ENCODE data around the gene CD82. TPM values are rescaled to one million over a fixed set of nuclear protein-coding genes. Genes with fewer than 3 reads are reported as not detected.
"Not testable (repeated sequence)": the region's sequence is repeated elsewhere in the genome, so short reads cannot be mapped to it uniquely, and the experiment has no call there.

The CD82 gene
- total RNA-seq, 1 donor from 2014 or later: 8.8 TPM

DNA sequence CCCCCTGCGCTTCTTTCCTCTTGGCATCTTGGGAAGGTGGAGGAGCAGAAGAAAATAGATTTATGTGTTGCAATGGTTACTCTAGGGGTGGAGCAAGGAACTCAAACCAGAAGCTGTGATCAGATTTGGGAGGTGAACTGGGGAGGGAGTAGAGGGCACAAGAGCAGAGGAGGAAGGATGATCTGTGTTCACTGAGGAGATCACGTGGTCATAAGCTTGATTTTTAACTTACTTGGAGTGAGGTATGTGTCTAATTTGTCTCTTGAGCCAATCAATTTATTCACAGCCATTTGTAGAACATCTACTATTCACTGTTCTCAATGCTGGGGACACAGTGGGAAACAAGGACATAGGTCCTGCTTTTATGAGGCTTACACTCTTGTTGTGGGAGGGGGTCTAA, 24.8 kb upstream of the CD82 start:
- Mint-ChIP-seq H3K27ac (no peak overlapping the region), H3K4me3 (no peak overlapping the region), H3K27me3 (ENCODE audit: insufficient read depth, low read depth) (peaks cover 14% of the 10 kb centered on the region), H3K4me1 (peaks cover 9% of the 10 kb centered on the region), H3K36me3 (no peaks in the 10 kb centered on the region), H3K9me3 (peaks cover 5% of the 10 kb centered on the region)
- Histone ChIP-seq H3K4me1 (peaks cover 6% of the 10 kb centered on the region), H3K4me3 (no peak overlapping the region), H3F3A (ENCODE audit: low read depth) (no peaks in the 10 kb centered on the region), H3K9me3 (ENCODE audit: low read depth) (no peaks in the 10 kb centered on the region), H3K9ac (no peak overlapping the region), H3K4me2 (no peak overlapping the region), H2AFZ (replicated peaks) (no peak overlapping the region), H3K36me3 (no peaks in the 10 kb centered on the region), H3K27ac (no peak overlapping the region), H3K27me3 (peaks cover 14% of the 10 kb centered on the region), H4K20me1 (ENCODE audit: low read depth) (no peaks in the 10 kb centered on the region), H3K79me2 (ENCODE audit: low read depth) (no peaks in the 10 kb centered on the region)
- DNase-seq (ENCODE audit: low spot score): no peak
- no peak for TF ChIP-seq EZH2phosphoT487 (IDR thresholded peaks at IDR 0.05)
- TF ChIP-seq, protein P1, sequence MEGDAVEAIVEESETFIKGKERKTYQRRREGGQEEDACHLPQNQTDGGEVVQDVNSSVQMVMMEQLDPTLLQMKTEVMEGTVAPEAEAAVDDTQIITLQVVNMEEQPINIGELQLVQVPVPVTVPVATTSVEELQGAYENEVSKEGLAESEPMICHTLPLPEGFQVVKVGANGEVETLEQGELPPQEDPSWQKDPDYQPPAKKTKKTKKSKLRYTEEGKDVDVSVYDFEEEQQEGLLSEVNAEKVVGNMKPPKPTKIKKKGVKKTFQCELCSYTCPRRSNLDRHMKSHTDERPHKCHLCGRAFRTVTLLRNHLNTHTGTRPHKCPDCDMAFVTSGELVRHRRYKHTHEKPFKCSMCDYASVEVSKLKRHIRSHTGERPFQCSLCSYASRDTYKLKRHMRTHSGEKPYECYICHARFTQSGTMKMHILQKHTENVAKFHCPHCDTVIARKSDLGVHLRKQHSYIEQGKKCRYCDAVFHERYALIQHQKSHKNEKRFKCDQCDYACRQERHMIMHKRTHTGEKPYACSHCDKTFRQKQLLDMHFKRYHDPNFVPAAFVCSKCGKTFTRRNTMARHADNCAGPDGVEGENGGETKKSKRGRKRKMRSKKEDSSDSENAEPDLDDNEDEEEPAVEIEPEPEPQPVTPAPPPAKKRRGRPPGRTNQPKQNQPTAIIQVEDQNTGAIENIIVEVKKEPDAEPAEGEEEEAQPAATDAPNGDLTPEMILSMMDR (IDR thresholded peaks at IDR 0.05): no peak
- no peak for TF ChIP-seq EZH2 (IDR thresholded peaks at IDR 0.05)

DNA sequence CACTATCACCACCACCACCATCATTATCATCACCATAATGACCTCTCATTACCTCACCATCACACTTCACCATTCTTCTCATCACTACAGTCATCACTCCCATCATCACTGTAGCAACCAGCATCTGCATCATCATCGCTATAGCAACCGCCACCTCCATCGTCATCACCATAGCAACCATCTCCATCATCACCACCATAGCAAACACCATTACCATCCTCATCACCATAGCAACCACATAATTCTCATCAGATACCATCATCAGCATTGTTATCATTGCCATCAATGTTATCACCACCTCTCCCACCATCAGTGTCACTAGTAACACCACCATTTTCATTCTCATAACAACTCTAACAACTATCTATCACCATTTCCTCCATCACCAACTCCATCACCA, 23.1 kb upstream of the CD82 start:
- H3K4me3 ChIP-seq: no peak overlapping the region
- H4K20me1 ChIP-seq (ENCODE audit: low read depth): no peaks in the 10 kb centered on the region
- H3K27ac ChIP-seq: no peak overlapping the region
- Mint-ChIP-seq H3K4me1 (peaks cover 4% of the 10 kb centered on the region), H3K27ac (no peak overlapping the region), H3K4me3 (no peak overlapping the region), H3K9me3 (peaks cover 12% of the 10 kb centered on the region), H3K27me3 (ENCODE audit: insufficient read depth, low read depth) (peaks cover 7% of the 10 kb centered on the region), H3K36me3 (no peaks in the 10 kb centered on the region)
- no peaks in the 10 kb centered on the region for H3K79me2 ChIP-seq (ENCODE audit: low read depth)
- no peaks in the 10 kb centered on the region for H3K9me3 ChIP-seq (ENCODE audit: low read depth)
- no peaks in the 10 kb centered on the region for H3F3A ChIP-seq (ENCODE audit: low read depth)
- peaks cover 14% of the 10 kb centered on the region for H3K27me3 ChIP-seq
- H3K4me1 ChIP-seq: peaks cover 6% of the 10 kb centered on the region
- TF ChIP-seq EZH2phosphoT487 (IDR thresholded peaks at IDR 0.05) (no peak), EZH2 (IDR thresholded peaks at IDR 0.05) (no peak)
- H3K9ac ChIP-seq: no peak overlapping the region
- no peak for DNase-seq (ENCODE audit: low spot score)
- H3K4me2 ChIP-seq: no peak overlapping the region
- no peak overlapping the region for H2AFZ ChIP-seq (replicated peaks)
- H3K36me3 ChIP-seq: no peaks in the 10 kb centered on the region

DNA sequence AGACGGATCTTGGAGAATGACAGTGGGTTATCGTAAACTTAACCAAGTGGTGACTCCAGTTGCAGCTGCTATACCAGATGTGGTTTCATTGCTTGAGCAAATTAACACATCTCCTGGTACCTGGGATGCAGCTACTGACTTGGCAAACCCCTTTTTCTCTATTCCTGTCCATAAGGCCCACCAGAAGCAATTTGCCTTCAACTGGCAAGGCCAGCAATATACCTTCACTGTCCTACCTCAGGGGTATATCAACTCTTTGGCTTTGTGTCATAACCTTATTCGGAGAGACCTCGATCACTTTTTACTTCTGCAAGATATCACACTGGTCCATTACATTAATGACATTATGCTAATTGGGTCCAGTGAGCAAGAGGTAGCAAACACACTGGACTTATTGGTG, 18.5 kb upstream of the CD82 start:
- H4K20me1 ChIP-seq (ENCODE audit: low read depth); DNase-seq (ENCODE audit: low spot score); H3K79me2 ChIP-seq (ENCODE audit: low read depth); H3K4me3 Mint-ChIP-seq; H3K27me3 Mint-ChIP-seq (ENCODE audit: insufficient read depth, low read depth); H3K4me1 Mint-ChIP-seq; H3K4me1 ChIP-seq; H3K4me3 ChIP-seq; H3K27ac Mint-ChIP-seq; H3K36me3 Mint-ChIP-seq; H3K36me3 ChIP-seq; H3K4me2 ChIP-seq; H3K27me3 ChIP-seq; H2AFZ ChIP-seq (replicated peaks); H3K9me3 ChIP-seq (ENCODE audit: low read depth); H3F3A ChIP-seq (ENCODE audit: low read depth); H3K27ac ChIP-seq; H3K9ac ChIP-seq: not testable (repeated sequence)
- peaks cover 18% of the 10 kb centered on the region for H3K9me3 Mint-ChIP-seq

DNA sequence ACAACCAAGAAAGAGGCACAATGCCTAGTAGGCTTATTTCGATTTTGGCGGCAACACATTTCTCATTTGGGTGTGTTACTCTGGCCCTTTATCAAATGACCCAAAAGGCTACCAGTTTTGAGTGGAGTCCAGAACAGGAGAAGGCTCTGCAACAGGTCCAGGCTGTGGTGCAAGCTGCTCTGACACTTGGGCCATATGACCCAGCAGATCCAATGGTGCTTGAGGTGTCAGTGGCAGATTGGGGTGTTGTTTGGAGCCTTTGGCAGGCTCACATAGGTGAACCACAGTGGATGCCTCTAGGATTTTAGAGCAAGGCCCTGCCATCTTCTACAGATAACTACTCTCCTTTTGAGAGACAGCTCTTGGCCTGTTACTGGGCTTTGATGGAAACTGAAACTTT, 17.9 kb upstream of the CD82 start:
- H3K4me3 ChIP-seq; H3K4me1 Mint-ChIP-seq; H3K36me3 ChIP-seq; H3K4me2 ChIP-seq; DNase-seq (ENCODE audit: low spot score); H3K79me2 ChIP-seq (ENCODE audit: low read depth); H3K27ac ChIP-seq; H2AFZ ChIP-seq (replicated peaks); H3K9ac ChIP-seq; H3K4me3 Mint-ChIP-seq; H3K4me1 ChIP-seq; H4K20me1 ChIP-seq (ENCODE audit: low read depth); H3K9me3 ChIP-seq (ENCODE audit: low read depth); H3F3A ChIP-seq (ENCODE audit: low read depth); H3K27me3 Mint-ChIP-seq (ENCODE audit: insufficient read depth, low read depth); H3K27me3 ChIP-seq; H3K27ac Mint-ChIP-seq; H3K36me3 Mint-ChIP-seq: not testable (repeated sequence)
- peaks cover 19% of the 10 kb centered on the region for H3K9me3 Mint-ChIP-seq

DNA sequence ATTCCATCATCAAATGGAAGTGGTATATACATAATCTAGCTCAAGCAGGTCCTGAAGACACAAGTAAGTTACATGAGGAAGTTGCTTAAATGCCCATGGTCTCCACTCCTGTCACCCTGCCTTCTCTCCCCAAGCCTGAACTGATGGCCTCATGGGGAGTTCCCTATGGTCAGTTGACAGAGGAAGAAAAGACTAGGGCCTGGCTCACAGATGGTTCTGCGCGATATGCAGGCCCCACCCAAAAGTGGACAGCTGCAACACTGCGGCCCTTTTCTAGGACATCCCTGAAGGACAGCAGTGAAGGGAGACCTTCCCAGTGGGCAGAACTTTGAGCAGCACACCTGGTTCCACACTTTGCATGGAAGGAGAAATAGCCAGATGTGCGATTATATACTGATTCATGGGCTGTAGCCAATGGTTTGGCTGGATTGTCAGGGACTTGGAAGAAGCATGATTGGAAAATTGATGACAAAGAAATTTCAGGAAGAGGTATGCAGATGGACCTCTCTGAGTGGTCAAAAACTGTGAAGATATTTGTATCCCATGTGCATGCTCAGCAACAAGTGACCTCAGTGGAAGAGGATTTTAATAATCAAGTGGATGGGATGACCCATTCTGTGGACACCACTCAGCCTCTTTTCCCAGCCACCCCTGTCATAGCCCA, 17.3 kb upstream of the CD82 start:
- DNase-seq (ENCODE audit: low spot score): no peak
- no peak overlapping the region for H2AFZ ChIP-seq (replicated peaks)
- no peak overlapping the region for H3K9ac ChIP-seq
- no peak overlapping the region for H3K4me3 ChIP-seq
- H3K4me2 ChIP-seq: no peak overlapping the region
- H3K9me3 ChIP-seq (ENCODE audit: low read depth): no peaks in the 10 kb centered on the region
- H4K20me1 ChIP-seq (ENCODE audit: low read depth): no peaks in the 10 kb centered on the region
- H3K4me1 Mint-ChIP-seq: no peaks in the 10 kb centered on the region
- peaks cover 2% of the 10 kb centered on the region for H3K27me3 ChIP-seq
- H3K36me3 ChIP-seq: no peaks in the 10 kb centered on the region
- no peaks in the 10 kb centered on the region for H3K4me1 ChIP-seq
- H3F3A ChIP-seq (ENCODE audit: low read depth): peaks cover 4% of the 10 kb centered on the region
- H3K79me2 ChIP-seq (ENCODE audit: low read depth): no peaks in the 10 kb centered on the region
- peaks cover 6% of the 10 kb centered on the region for H3K27me3 Mint-ChIP-seq (ENCODE audit: insufficient read depth, low read depth)
- no peaks in the 10 kb centered on the region for H3K36me3 Mint-ChIP-seq
- no peak overlapping the region for H3K27ac ChIP-seq
- no peak for TF ChIP-seq EZH2phosphoT487 (IDR thresholded peaks at IDR 0.05)
- no peak for TF ChIP-seq EZH2 (IDR thresholded peaks at IDR 0.05)
- TF ChIP-seq, protein P1 (IDR thresholded peaks at IDR 0.05): no peak
- H3K27ac Mint-ChIP-seq: no peak overlapping the region
- H3K9me3 Mint-ChIP-seq: peaks cover 24% of the 10 kb centered on the region
- no peak overlapping the region for H3K4me3 Mint-ChIP-seq

DNA sequence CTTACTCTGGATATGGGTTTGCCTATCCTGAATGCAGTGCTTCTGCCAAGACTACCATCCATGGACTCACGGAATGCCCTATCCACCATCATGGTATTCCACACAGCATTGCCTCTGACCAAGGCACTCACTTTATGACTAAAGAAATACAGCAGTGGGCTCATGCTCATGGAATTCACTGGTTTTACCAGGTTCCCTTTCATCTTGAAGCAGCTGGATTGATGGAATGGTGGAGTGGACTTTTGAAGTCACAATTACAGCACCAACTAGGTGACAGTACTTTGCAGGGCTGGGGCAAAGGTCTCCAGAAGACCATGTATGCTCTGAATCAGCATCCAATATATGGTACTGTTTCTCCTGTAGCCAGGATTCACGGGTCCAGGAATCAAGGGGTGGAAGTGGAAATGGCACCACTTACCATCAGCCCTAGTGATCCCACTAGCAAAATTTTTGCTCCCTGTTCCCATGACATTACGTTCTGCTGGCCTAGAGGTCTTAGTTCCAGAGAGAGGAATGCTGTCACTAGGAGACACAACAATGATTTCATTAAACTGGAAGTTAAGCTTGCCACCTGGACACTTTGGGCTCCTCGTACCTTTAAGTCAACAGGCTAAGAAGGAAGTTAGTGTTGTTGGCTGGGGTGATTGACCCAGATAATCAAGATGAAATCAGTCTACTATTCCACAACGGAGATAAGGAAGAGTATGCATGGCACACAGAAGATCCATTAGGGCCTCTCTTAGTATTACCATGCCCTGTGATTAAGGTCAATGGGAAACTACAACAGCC, 16.3 kb upstream of the CD82 start:
- not testable (repeated sequence) for H3K36me3 Mint-ChIP-seq

More for the DNA sequence above, 16.3 kb upstream of the CD82 start:
- H3K4me1 ChIP-seq; H4K20me1 ChIP-seq (ENCODE audit: low read depth); H3K4me3 Mint-ChIP-seq; H3K27me3 Mint-ChIP-seq (ENCODE audit: insufficient read depth, low read depth); H3K9ac ChIP-seq; H3K79me2 ChIP-seq (ENCODE audit: low read depth); H3K27me3 ChIP-seq; H3K27ac Mint-ChIP-seq; H3K36me3 ChIP-seq; H3K27ac ChIP-seq; H3F3A ChIP-seq (ENCODE audit: low read depth); H3K4me3 ChIP-seq; H3K4me2 ChIP-seq; H2AFZ ChIP-seq (replicated peaks); H3K9me3 ChIP-seq (ENCODE audit: low read depth); H3K4me1 Mint-ChIP-seq; DNase-seq (ENCODE audit: low spot score): not testable (repeated sequence)
- peaks cover 24% of the 10 kb centered on the region for H3K9me3 Mint-ChIP-seq
